ENCODE data around the gene SYAP1.
A peak's percentile ranks its signal among the peaks of the same experiment; 100 is the strongest.
"Not testable (repeated sequence)": the region's sequence is repeated elsewhere in the genome, so short reads cannot be mapped to it uniquely, and the experiment has no call there.

The SYAP1 gene

DNA sequence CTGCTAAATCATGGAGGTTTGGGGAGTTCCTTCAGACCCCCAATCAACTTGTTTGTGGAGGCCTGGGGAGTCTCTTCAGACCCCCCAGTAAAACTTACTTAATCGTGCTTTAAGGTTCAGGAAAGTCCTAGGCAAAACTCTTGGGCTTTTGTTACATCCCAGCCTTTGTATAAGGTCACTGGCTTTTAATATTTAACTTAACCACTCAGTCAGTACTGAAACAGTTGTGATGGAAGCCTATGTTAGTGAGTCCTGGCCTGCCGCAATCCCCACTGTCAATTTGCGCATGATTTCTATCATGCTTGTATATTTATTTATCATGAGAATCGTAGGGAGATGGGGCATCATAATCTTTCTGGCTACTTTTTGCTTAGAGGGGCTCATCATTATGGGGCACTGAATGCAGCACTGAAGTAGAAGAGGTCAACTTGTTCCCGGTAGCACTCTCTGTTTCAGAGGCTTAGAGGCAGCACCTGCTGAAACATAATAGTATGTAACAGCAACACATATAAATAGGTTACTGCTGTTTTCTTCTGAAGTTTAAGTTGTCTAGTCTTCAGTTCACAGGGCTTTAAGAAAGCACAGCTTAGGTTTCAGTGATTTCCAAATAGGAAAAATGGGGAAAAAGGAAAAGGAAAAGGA is 7.1 kb downstream of the SYAP1 start:
- not testable (repeated sequence) for DNase-seq

DNA sequence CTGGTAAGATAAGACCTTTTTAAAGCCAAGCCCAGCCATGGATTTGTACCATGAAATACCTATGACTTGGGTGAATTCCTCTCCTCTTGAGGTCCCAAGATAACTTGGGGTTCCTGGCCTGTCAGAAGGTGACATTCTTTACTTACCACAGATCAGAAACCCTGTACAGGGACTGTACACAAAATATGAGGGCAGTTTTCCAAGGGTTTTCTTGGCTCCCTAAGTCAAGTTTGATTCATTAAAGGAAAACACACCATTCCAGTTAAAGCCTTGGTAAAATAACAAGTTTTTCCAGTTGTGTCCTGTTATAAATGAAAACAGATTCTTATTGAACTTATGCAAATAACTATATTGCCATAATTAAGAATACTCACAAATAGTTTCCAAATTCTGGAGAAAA is 8.2 kb downstream of the SYAP1 start:
- no peak for DNase-seq

DNA sequence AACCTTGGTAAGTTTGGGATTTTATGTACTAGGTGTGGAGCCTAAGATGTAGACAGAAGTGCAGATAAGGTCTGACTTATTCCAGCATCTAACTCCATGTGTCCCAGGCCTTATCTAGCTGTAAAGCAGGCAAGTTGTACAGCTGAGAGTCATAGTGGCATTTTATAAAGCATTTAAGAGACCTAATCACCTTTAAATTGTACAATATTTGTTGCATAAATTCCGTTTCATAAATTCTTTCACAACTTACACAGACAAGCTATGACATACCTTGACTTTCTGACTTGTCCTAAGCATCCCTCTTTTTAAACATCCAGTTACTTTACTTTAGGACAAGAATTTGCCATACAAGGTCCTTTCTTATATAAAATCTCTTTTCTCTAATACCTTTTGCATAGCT is 11.0 kb downstream of the SYAP1 start:
- no peak for DNase-seq

DNA sequence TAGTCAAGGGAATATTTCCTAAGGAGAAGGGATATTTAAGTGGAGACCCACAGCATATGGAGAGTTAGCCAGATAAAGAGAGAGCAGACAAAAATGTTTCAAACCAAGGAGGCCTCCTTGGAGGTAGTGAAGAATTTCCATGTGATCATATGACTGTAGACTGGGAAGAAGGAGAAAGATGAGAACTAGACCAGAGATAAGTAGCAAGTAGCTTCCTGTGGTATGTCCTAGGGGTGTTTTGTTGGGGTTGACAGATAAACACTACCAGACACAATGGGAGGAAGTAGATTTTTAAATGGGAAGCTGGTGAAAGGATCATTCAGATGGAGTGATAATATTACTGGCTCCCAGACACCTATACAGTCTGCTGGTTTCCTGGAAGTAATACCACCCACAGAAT is 13.6 kb downstream of the SYAP1 start:
- no peak for DNase-seq

DNA sequence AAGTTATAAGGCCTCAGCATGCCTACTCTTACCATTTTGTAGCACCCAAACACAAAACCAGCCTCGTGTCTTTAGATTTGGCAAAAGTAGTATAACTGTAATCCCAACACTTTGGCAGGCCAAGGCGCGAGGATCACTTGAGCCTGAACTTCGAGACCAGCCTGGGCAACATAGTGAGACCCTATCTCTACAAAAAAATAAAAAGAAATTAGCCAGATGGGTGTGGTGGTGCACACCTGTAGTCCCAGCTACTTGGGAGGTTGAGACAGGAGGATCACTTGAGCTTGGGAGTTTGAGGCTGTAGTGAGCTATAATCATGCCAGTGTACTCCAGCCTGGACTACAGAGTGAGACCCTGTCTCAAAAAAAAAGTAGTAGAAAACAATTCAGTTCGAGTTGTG is 17.6 kb downstream of the SYAP1 start:
- DNase-seq: no peak

DNA sequence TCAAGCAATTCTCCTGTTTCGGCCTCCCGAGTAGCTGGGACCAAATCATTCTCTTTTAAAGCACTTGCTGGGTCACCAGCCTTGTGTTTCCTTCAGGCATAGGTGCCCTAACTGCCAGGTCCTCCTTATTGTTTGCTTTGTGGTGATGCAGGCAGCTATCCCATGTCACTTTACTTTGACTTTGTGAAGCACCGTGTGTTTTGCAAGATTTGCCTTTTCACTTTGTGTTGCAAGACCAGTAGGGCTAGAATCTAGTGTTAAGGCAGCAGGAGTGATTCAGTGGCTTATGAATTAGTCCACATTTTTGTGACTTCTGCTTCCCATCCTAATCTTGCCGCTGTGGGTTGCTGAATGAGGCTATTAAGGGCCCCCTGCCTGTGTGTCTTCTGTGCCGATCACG is 20.2 kb downstream of the SYAP1 start:
- peak; percentile 15 for DNase-seq

DNA sequence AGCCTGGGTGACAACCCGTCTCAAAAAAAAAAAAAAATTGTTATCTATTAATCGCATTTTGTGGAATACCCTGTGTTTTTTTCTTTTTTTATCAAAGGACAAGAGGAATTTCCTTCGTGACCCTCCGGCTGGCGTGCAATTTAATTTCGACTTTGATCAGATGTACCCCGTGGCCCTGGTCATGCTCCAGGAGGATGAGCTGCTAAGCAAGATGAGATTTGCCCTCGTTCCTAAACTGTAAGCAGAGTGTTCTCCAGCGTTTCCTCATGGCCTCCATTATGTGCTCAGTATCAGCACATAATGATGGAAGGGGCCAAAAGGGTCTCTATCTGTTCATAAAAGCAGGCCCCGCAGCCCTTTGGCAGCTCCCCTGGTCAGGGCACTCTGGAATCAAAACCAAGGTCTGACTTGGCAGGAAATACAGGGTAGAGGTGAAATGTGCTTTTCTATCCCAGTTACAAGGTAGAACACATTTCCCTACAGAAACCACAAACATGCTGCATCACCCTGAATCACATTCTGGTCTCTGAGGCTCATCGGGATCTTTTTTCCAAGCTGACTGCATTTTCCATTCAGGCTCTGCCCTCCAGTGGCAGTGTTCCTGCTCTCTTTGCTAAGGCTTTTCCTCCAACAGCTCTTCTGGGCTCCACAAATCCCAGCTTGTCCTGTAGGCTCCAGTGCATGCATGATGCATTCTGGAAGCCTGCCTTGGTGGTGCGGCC is 24.4 kb downstream of the SYAP1 start:
- no peak for DNase-seq

DNA sequence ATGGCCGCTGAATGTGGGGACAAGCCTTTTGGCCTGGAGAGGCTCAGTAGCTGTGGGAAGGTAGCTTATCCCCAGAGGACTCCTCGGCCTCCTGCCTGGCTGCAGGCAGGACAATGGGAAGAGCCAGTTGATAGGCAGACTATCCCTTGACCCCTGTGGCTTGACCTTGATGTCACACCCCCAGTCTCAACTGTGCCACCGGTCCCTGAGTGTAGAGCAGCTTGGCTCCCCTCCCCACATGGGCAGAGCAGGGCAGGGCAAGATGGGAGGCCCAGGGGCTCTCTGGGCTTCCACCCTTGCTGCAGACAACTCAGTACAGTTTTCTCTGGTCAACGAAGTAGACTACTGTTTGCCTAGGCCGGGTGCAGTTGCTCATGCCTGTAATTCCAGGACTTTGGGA is 25.7 kb downstream of the SYAP1 start:
- DNase-seq: no peak

DNA sequence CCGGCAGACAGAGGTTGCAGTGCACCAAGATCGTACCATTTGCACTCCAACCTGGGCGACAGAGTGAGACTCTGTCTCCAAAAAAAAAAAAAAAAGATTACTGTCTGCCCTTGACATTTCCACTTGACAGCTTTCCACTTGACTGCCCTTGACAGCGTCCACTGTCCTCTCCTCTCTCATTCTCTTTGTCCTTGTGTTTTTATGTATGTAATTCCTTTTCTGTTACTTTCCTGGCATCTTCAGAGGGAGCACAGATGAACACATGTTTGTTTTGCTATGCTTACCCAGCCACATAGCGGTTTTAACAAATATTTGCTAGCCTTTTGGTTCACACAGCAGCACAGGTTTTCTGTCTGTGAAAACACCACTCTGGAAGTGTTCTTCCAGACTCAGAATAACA is 26.2 kb downstream of the SYAP1 start:
- peak; percentile 76 for DNase-seq

DNA sequence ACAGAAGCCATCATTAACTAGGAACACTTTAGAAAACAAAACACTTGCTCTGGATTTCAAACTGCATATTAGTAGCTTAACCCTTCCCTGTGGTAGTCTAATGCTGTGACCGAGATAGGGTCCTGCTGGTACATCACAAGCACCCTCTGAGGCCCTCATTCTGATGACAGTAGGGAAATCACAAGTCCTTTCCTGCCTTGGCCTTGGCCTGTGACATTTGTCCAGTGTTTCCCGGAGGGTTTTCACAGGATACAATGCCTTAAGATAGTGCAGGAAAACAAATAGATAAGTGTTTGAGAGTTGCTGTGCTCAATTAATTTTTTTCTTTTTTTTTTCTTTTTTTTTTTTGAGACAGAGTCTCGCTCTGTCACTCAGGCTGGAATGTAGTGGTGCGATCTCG is 29.0 kb downstream of the SYAP1 start:
- DNase-seq: no peak

DNA sequence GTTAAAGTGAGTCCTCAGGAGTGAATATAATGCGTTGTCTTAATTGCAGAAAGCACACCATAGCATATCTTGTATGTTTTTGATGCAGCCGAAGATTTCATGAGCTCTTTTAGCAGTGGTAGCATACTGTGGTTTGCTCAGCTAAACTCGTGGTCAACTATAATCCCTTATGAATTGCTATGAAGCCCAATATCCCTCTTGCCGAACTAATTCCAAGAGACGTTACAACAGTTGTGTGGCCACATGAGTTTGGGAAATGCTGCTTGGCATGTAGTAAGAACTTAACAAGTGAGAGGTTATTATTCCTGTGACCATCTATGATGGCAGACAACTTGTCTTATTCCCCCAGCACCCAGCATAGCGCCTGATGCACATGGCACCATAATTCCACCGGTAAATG is 30.7 kb downstream of the SYAP1 start:
- DNase-seq: no peak

DNA sequence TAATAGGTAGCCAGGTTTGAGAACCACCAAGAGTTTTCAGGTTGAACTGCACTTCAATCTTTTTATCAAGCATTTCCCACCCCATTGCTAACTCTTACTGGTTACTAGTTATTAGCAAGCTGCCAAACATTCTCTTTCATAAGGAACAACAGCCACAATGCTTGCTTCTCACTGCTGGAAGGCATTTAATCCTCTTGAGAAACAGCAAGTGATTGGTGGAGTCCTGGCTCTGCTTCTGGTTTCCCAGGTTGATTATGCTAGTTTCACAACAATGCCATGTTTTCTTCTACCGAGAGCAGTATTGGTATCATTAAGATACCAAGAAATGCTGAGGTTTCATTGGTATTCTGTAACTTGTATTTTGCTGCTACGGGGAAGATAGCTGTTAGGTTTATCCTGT is 34.6 kb downstream of the SYAP1 start:
- DNase-seq: no peak

DNA sequence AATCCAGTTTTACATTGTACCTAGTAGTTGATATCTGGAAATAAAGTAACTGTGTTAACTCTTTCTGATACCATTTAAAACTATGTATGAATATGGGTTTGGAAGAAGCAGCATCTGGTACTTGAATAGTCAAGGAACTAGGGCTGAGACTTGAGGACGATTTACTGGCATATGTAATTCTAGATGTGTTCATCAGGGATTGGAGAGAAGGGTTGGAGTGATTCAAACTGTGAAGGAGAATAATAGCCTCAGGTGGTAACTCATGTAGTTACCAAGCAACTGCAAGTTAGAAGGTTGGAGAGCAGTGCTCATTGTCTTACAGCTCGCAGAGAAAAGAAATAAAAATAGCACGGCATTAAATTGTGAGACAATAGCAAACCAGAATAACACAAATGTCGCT is 37.3 kb downstream of the SYAP1 start:
- no peak for DNase-seq

DNA sequence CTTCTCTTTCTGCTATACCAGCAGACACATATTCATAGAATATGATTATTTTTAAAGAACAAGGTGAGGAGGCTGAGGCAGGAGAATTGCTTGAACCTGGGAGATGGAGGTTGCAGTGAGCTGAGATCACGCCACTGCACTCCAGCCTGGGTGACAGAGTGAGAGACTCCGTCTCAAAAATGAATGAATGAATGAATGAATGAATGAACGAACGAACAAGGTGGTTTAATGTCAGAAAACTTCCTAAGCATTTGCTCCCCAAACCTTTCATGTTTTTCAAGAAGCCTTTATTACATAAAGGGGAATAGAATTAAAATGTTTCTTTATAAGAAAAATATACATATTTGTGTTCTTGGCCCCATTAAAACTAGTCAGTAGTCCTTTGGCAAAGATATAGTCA is 42.1 kb downstream of the SYAP1 start:
- DNase-seq: not testable (repeated sequence)

DNA sequence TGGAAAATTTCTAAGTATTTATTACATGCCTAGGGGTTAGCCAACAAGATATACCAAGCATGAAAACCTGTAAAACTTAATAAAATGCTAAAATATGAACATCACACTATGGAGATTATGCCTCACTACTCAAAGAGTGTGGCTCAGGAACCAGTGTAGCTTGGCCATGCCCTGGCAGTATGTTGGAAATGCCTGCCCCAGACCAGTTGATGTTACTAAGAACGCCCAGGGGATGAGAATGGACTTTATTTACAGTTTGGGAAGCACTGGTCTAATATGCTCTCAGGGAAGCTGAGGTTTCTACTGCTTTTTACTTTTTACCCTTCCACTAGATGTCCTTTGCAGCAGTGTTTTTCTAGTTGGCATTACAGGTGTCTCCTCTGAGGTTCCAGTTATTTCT is 43.2 kb downstream of the SYAP1 start:
- no peak for DNase-seq

DNA sequence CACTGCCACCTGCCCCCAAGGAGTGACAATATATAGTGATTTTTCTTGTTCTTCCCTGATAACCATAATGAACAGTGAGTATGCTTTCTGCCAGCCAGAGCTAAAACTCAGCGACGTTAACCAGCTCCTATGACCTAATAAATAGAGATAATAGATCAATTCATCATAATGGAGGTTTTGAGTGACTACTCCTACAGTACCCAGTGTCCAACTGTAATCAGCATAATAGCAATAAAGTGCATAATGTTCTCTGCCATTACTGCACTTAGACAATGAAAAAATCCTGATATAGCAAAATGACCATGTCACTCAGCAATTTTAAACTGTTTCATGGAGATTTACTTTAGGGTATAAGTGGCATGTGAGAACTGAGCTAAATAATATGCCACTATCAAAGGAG is 46.2 kb downstream of the SYAP1 start:
- DNase-seq: no peak

DNA sequence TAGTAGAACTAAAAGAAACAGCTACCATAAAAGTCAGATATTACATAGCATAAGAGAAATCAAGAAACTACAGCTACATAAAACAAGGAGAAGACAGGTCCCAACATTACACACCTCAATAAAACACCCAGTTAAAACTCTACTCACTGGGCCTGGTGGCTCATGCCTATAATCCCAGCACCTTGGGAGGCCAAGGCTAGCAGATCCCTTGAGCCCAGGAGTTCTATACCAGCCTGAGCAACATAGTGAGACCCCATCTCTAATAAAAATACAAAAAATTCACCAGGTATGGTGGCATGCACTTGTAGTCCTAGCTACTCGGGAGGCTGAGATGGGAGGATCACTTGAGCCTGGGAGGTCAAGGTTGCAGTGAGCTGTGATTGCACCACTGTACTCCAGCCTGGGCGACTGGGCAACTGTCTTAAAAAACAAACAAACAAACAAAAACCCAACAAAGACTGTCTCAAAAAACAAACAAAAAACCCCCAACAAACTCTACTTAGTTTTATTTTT is 51.6 kb downstream of the SYAP1 start:
- DNase-seq: no peak

DNA sequence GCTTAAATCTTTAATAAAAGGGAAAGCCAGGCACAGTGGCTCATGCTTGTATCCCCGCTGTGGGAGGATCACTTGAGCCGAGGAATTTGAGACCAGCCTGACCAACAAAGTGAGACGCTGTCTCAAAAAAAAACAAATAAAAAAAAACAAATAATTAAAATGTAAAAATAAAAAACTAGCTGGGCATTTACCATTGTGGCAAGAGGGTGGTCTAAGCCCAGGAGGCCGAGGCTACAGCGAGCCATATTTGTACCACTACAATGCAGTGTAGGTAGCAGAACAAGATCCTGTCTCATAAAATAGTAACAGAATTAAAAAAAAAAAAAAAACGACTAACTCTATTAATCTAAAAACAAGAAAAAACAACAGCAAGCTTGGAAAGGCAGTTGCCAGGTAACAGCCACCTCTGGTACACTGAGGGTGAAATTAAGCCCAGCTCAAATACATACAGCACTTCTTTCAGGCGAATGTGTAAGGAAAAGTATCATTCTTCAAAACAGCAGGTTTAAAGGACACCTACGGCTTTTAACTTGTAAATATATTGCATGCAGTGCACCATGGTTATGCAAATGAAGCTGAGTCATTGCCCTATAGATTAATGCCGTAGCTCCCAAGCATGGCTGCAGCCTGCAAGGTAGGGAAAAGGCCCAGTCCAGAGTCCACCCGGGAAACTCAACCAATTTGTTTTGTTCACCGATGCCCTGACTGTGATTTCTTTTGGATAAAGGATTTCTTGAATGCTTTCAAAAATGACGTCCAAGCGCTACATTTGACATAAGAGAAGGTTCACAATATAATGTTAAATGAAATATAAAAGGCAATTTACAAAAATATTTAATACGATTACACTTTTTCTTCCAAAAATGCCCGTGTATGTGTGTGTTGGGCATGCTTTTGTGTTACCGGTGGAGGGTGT is 52.3 kb downstream of the SYAP1 start:
- DNase-seq: peak; percentile 21

DNA sequence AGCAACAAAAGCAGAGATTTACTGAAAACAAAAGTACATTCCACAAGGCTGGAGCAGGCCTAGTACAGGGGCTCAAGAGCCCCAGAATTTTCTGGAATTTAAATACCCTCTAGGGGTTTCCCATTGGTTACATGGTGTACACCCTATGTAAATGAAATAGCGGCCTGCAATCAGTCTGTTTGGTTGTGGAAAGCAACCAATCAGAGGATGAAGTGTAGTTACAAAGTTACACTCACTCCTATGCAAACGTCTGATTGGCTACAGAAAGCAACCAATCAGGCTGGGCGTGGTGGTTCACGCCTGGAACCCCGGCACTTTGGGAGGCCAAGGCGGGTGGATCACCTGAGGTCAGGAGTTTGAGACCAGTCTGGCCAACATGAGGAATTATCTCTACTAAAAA is 53.0 kb downstream of the SYAP1 start:
- DNase-seq: no peak

DNA sequence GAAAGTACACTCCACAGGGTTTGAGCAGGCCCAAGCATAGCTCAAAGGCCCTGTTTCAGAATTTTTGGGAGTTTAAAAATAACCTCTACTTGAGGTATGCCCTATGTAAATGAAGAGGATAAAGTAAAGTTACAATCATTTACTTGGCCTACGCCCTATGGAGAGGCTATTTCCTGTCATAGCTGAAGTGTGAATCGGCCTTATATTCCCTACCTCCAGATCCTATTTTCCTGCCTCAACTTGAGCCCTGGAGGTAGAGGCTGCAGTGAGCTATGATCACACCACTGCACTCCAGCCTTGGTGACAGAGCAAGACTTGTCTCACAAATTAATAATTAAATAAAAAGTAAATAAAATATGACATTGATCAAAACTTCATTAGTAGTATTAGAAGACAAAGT is 55.3 kb downstream of the SYAP1 start:
- no peak for DNase-seq

DNA sequence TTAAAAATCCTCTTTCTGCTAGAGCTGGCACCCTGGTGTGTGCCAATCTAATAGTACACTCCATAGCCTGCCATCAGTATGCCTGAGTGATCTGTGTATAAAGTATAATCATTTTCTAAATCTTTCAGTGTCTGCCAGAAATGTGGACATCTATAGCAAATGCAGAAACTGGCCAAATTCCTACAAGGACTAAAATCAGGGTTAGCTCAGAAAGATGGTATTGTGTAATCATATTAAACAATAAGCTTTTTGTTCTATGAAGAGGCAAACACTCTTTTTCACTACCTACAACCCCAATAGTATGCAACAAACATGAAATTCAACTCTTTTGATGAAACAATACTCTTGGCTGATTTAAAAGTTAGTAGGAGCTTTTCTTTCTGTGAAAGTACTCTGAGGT is 59.1 kb downstream of the SYAP1 start:
- DNase-seq: no peak

DNA sequence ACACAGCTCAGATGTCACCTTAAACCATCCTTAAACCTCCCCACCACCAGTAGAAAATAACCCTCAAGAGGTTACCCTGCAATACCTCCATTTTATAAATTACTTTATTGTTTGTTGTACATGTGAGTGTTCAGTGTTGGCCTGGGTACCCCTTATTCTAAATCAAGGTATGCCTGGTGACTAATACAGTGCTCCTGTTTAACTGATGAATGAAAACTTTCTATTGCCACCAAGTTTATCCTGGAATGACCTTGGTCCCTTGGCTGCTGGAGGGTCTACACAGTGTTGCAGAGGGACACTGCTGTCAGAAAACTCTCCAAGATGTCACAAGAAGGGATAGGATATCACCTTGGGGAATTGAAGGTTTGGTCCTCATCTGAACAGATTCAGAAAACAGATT is 59.6 kb downstream of the SYAP1 start:
- DNase-seq: no peak

DNA sequence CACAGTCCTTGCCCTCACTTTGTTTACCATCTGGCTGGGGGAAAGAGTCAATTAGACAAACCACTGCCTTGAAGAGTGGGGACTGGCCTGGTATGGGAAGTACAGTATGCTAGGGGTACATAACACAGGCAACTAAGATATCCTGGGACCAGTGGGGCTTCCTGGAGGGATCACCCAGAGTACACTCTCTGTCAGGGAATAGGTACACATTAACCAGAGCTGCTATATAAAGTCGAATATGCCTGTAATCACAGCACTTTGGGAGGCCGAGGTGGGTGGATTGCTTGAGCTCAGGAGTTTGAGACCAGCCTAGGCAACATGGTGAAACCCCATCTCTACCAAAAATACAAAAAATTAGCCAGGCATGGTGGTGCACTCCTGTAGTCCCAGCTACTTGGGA is 60.4 kb downstream of the SYAP1 start:
- DNase-seq: not testable (repeated sequence)

DNA sequence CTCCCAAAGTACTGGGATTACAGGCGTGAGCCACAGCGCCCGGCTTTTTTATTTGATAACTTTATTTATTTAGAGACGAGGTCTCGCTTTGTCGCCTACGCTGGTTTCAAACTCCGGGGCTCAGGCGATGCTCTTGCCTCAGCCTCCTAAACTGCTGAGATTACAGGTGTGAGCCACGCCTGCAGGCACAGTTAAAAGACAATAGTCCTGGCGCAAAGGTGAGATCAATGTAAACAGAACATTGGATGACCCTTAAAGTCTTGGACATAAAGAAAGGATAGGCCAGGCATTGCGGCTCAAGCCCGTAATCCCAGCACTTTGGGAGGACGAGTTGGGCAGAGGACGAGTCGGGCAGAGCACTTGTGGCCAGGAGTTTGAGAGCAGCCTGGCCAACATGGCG is 64.0 kb downstream of the SYAP1 start:
- no peak for DNase-seq

Data from retina (tissue), 1 donor.